Measurements from ENCODE around the gene DRP2. TPM values are rescaled to one million over a fixed set of nuclear protein-coding genes. Genes with fewer than 3 reads are reported as not detected.
"Not testable (repeated sequence)": the region's sequence is repeated elsewhere in the genome, so short reads cannot be mapped to it uniquely, and the experiment has no call there.

DRP2 gene
- total RNA-seq, 3 donors from 2014 or later (not counting 1 experiment from before 2014, with no cell fraction given) = 0.07 TPM; not detected in 2

DNA sequence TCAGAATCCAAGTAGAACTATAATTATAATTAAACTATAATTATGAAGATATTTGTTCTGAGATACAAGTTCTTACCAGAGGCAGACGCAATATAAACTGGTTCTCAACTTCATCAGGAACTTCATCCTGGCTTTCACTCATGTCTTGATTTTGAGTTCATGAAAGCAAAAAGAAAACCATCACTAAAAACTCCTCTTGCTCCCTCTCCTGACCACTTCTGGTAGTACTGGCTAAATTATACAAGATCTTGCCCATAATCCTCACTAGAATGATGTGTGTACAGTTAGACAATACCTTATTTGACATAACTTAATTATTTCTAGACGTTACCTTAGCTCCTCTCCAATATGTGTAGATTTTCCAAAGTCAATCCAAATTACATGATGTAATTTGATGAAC, 67.8 kb downstream of the DRP2 start:
- no peak overlapping the region for H3K4me3 Mint-ChIP-seq
- no peaks in the 10 kb centered on the region for H3K9me3 Mint-ChIP-seq
- no peaks in the 10 kb centered on the region for H3K4me1 Mint-ChIP-seq
- Histone ChIP-seq H3K4me1 (ENCODE audit: control insufficient read depth, insufficient read depth, low read length) (no peaks in the 10 kb centered on the region), H3K36me3 (ENCODE audit: control insufficient read depth, insufficient read depth, low read length) (no peaks in the 10 kb centered on the region), H3K9me3 (ENCODE audit: control insufficient read depth, insufficient read depth, low read length) (no peaks in the 10 kb centered on the region), H3K4me3 (ENCODE audit: low read length) (no peak overlapping the region), H3K27ac (ENCODE audit: low read length) (no peak overlapping the region), H3K27me3 (ENCODE audit: control insufficient read depth, insufficient read depth, low read length) (no peaks in the 10 kb centered on the region)
- H3K36me3 Mint-ChIP-seq = no peaks in the 10 kb centered on the region
- no peaks in the 10 kb centered on the region for H3K27me3 Mint-ChIP-seq (ENCODE audit: low read depth in 2 of 2)
- DNase-seq = peak in 1 of 2 donors; percentile 52
- peak; percentile 46 for TF ChIP-seq CTCF (IDR thresholded peaks at IDR 0.05)
- H3K27ac Mint-ChIP-seq = no peak overlapping the region
- ATAC-seq = peak in 1 of 3 donors; percentile 54
- no CpG with 5 or more reads among the region's 2 CpGs for WGBS (ENCODE audit: insufficient coverage)
- intact Hi-C loops (cut with micrococcal nuclease) = loop anchor here (10.0 kb wide), 1 partner anchor 603 kb away; no protein-coding TSS in a partner anchor

DNA sequence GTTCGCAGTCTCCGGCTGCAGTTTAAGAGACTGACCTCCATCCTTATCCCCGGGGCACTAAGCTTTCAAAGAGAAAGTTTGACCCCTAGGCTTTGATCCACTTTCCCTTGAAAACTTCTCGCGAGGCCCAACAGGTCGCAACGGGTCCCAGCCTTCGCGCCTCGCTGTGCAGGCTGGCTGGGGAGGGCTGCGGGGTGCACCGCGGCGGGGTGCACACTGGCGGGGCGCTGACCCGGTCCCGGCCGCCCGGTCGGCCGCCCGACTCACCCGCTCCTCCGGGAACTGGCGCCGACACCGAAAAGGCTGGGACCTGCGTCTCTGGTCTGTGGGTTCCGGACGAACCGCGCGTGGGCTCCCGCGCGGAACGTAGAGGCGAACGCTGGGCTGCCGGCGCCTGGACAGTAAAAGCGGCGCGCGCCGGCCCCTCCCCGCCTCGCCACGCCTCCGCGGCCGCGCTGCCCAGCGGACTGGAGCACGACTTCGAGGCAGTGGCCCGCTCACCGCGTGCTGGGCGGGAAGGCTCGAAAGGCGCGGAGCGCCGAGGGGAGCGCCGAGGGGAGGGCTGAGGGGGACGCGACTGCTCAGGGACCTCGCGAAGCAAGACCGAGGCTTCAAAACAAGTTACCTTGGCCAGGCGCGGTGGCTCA, 71.5 kb downstream of the DRP2 start, which contains the start of gene TAF7L:
TAF7L (minus strand) TSS at position 378 of the 647 bp plus-strand sequence. CDS start 3,791 bp downstream, outside the sequence.
- no peaks in the 10 kb centered on the region for H3K4me1 ChIP-seq (ENCODE audit: control insufficient read depth, insufficient read depth, low read length)
- H3K27ac ChIP-seq (ENCODE audit: low read length) = no peak within 1 kb of the TSS
- H3K4me3 ChIP-seq (ENCODE audit: low read length) = no peak within 1 kb of the TSS
- H3K4me3 Mint-ChIP-seq = no peak within 1 kb of the TSS
- no peaks in the 10 kb centered on the region for H3K4me1 Mint-ChIP-seq
- H3K27me3 Mint-ChIP-seq (ENCODE audit: low read depth in 2 of 2) = peaks cover 0 to 7% of the 10 kb centered on the region in 2 donors
- ATAC-seq = no peak
- no peaks in the 10 kb centered on the region for H3K27me3 ChIP-seq (ENCODE audit: control insufficient read depth, insufficient read depth, low read length)
- no peak for TF ChIP-seq CTCF (IDR thresholded peaks at IDR 0.05)
- no peak for DNase-seq
- 30% methylated on average over 75 of the region's 75 CpGs for WGBS (ENCODE audit: insufficient coverage)
- H3K9me3 Mint-ChIP-seq = no peaks in the 10 kb centered on the region
- H3K36me3 Mint-ChIP-seq = no peaks in the 10 kb centered on the region
- intact Hi-C loops (cut with micrococcal nuclease) = no loop called here
- H3K27ac Mint-ChIP-seq = no peak within 1 kb of the TSS
- H3K36me3 ChIP-seq (ENCODE audit: control insufficient read depth, insufficient read depth, low read length) = no peaks in the 10 kb centered on the region
- no peaks in the 10 kb centered on the region for H3K9me3 ChIP-seq (ENCODE audit: control insufficient read depth, insufficient read depth, low read length)

- H3K4me1 Mint-ChIP-seq; H3K27ac Mint-ChIP-seq; H3K4me3 Mint-ChIP-seq; H3K4me1 ChIP-seq (ENCODE audit: control insufficient read depth, insufficient read depth, low read length); H3K36me3 Mint-ChIP-seq; H3K27me3 ChIP-seq (ENCODE audit: control insufficient read depth, insufficient read depth, low read length); DNase-seq; H3K9me3 ChIP-seq (ENCODE audit: control insufficient read depth, insufficient read depth, low read length); H3K27me3 Mint-ChIP-seq (ENCODE audit: low read depth in 2 of 2); H3K9me3 Mint-ChIP-seq; H3K36me3 ChIP-seq (ENCODE audit: control insufficient read depth, insufficient read depth, low read length); intact Hi-C loops (cut with micrococcal nuclease); H3K4me3 ChIP-seq (ENCODE audit: low read length); H3K27ac ChIP-seq (ENCODE audit: low read length); ATAC-seq: not testable (repeated sequence)
- 100% methylated on average over 3 of the region's 3 CpGs for WGBS (ENCODE audit: insufficient coverage)
Measured at GRCh38 chrX:101295603-101296002, 76.0 kb downstream of the DRP2 start.

GRCh38 chrX:101303790-101304189, 84.2 kb downstream of the DRP2 start:
- DNase-seq = no peak
- WGBS (ENCODE audit: insufficient coverage) = no CpG with 5 or more reads among the region's 1 CpG
- Mint-ChIP-seq H3K4me1 (no peaks in the 10 kb centered on the region), H3K27ac (no peak overlapping the region), H3K4me3 (no peak overlapping the region), H3K27me3 (ENCODE audit: low read depth in 2 of 2) (peaks cover 0 to 6% of the 10 kb centered on the region in 2 donors), H3K36me3 (no peaks in the 10 kb centered on the region), H3K9me3 (no peaks in the 10 kb centered on the region)
- Histone ChIP-seq H3K36me3 (ENCODE audit: control insufficient read depth, insufficient read depth, low read length) (no peaks in the 10 kb centered on the region), H3K4me1 (ENCODE audit: control insufficient read depth, insufficient read depth, low read length) (no peaks in the 10 kb centered on the region), H3K4me3 (ENCODE audit: low read length) (no peak overlapping the region), H3K9me3 (ENCODE audit: control insufficient read depth, insufficient read depth, low read length) (no peaks in the 10 kb centered on the region), H3K27ac (ENCODE audit: low read length) (no peak overlapping the region), H3K27me3 (ENCODE audit: control insufficient read depth, insufficient read depth, low read length) (no peaks in the 10 kb centered on the region)
- no peak for ATAC-seq
- intact Hi-C loops (cut with micrococcal nuclease) = no loop called here
- TF ChIP-seq CTCF (IDR thresholded peaks at IDR 0.05) = no peak

Other genes starting within 250 kb of the DRP2 start
- gene TRMT2B, start 167.7 kb upstream of the DRP2 start, total RNA-seq = 10 to 100 TPM; 31.2 to 37.1 (median 36.7) TPM
- gene TMEM35A, start 140.9 kb upstream of the DRP2 start, total RNA-seq = not detected
- gene CENPI, start 121.6 kb upstream of the DRP2 start, total RNA-seq = 1 to 10 TPM; 1.0 to 1.6 (median 1.2) TPM
- gene TAF7L, start 71.5 kb downstream of the DRP2 start, total RNA-seq = not detected
- 1 to 10 TPM; 6.0 to 7.4 (median 7.0) TPM for gene TIMM8A, start 129.0 kb downstream of the DRP2 start, total RNA-seq
- gene BTK, start 166.4 kb downstream of the DRP2 start, total RNA-seq = 10 to 100 TPM in 1 of 3 donors, 1 to 10 TPM in 2; 4.4 to 48.2 (median 9.0) TPM
- gene RPL36A, start 171.2 kb downstream of the DRP2 start, total RNA-seq = 100 to 1,000 TPM in 1 of 3 donors, 10 to 100 TPM in 2; 88.0 to 108 (median 91.5) TPM
- 10 to 100 TPM; 34.9 to 71.9 (median 47.9) TPM for gene GLA, start 188.1 kb downstream of the DRP2 start, total RNA-seq
- gene HNRNPH2, start 188.4 kb downstream of the DRP2 start, total RNA-seq = 10 to 100 TPM; 47.3 to 56.1 (median 52.9) TPM